GM12878 (cell line): Measurements from ENCODE around the gene RPL7L1. TPM values are rescaled to one million over a fixed set of nuclear protein-coding genes. Genes with fewer than 3 reads are reported as not detected.

Experiments used
- ATAC-seq: fragments of 200-7000 bp; cut with Tn5 transposase; 3 replicates; pipeline ENCODE4 v1.9.1; 2020; ENCODE audit warnings: mild to moderate bottlenecking, moderate library complexity
- Bru-seq: library from RNA; stranded (reverse); fragments of 400-500 nt; gene quantifications from one replicate; lab custom pipeline; 2021; lab: Mats Ljungman, UMichigan
- BruChase-seq, 2 experiments: library from RNA; stranded (reverse); fragments of 400-500 nt; gene quantifications; one replicate each; lab custom pipeline; 2021; lab: Mats Ljungman, UMichigan
- BruUV-seq: library from RNA; stranded (reverse); fragments of 400-500 nt; replicated peaks from 2 replicates; lab custom pipeline; 2021; lab: Mats Ljungman, UMichigan
- CTCF ChIA-PET: fragments of 300-600 bp; sonication (Branson Sonifier 250); formaldehyde crosslinking; extraction: SDS; loops from one replicate; lab custom pipeline; 2021; ENCODE audit warnings: inconsistent platforms; lab: Yijun Ruan, JAX
- POLR2A ChIA-PET: fragments of 350-600 bp; formaldehyde crosslinking; extraction: SDS; loops from one replicate; lab custom pipeline; 2021; ENCODE audit warnings: inconsistent platforms; lab: Charles Lee
- RAD21 ChIA-PET: fragments of 300-600 bp; sonication (Branson Sonifier 250); formaldehyde crosslinking; loops from one replicate; lab custom pipeline; 2023; ENCODE audit warnings: antibody characterized with exemption; ENCODE audit not compliant: unreplicated experiment; lab: Charles Lee
- SMC1A ChIA-PET: fragments of 300-600 bp; sonication (Branson Sonifier 250); formaldehyde crosslinking; loops from one replicate; lab custom pipeline; 2023; ENCODE audit not compliant: unreplicated experiment, uncharacterized antibody; lab: Charles Lee
- DNase-seq: peaks from one replicate; pipeline ENCODE4 v3.0.0-alpha.2; 2011; ENCODE audit warnings: low read depth, low spot score
- FAIRE-seq: peaks from 3 replicates; lab custom pipeline; 2011; peaks lifted over from hg19 to GRCh38; lab: Jason Lieb, UNC
- H2AFZ ChIP-seq: 2 replicates; pipeline ENCODE4 v1.6.0; 2011; ENCODE audit warnings: low read depth, low read length, control low read depth; ENCODE audit not compliant: control insufficient read depth
- H3K27ac ChIP-seq: 2 replicates; pipeline ENCODE4 v1.5.1; 2011; ENCODE audit warnings: control low read depth; ENCODE audit not compliant: control insufficient read depth, insufficient read depth
- H3K27me3 ChIP-seq, 2 experiments: replicated peaks in 1 of 2; 2 replicates each; pipeline versions ENCODE4 v1.6.0 to v1.6.1; 2011; ENCODE audit warnings: low read length in 1 of 2; ENCODE audit not compliant: control insufficient read depth in 2 of 2, insufficient read depth in 2 of 2
- H3K36me3 ChIP-seq, 2 experiments: 2 replicates each; pipeline ENCODE4 v1.5.1; 2011; ENCODE audit warnings: low read length in 1 of 2; ENCODE audit not compliant: control insufficient read depth in 2 of 2, insufficient read depth in 2 of 2
- H3K4me1 ChIP-seq: 2 replicates; pipeline ENCODE4 v1.6.1; 2011; ENCODE audit warnings: mild to moderate bottlenecking, low read length, moderate library complexity, mixed read lengths; ENCODE audit not compliant: control insufficient read depth, insufficient read depth
- H3K4me2 ChIP-seq: 2 replicates; pipeline ENCODE4 v1.6.0; 2011; ENCODE audit warnings: control low read depth; ENCODE audit not compliant: control insufficient read depth, insufficient read depth
- H3K4me3 ChIP-seq: fragments of 200-600 bp; sonication (generic); 2 replicates; pipeline ENCODE4 v1.5.1; 2016
- H3K79me2 ChIP-seq: 2 replicates; pipeline ENCODE4 v1.6.0; 2011; ENCODE audit warnings: low read length; ENCODE audit not compliant: control insufficient read depth, insufficient read depth
- H3K9ac ChIP-seq: 2 replicates; pipeline ENCODE4 v1.8.0; 2011; ENCODE audit warnings: low read length, control low read depth, mixed read lengths; ENCODE audit not compliant: control insufficient read depth, insufficient read depth
- H3K9me3 ChIP-seq: replicated peaks from 3 replicates; pipeline ENCODE4 v1.5.1; 2011; ENCODE audit warnings: mild to moderate bottlenecking, low read length; ENCODE audit not compliant: control insufficient read depth, insufficient read depth
- H4K20me1 ChIP-seq: 2 replicates; pipeline ENCODE4 v1.6.0; 2011; ENCODE audit not compliant: control insufficient read depth, insufficient read depth
- BACH1 ChIP-seq: fragments of 450-650 bp; IDR thresholded peaks from 2 replicates; pipeline ENCODE4 v1.6.1; 2017; ENCODE audit warnings: mild to moderate bottlenecking, borderline replicate concordance
- CBX3 ChIP-seq: fragments of 200-600 bp; sonication (generic); IDR thresholded peaks from 2 replicates; pipeline ENCODE4 v1.6.1; 2016; ENCODE audit warnings: low read depth, borderline replicate concordance
- FOS ChIP-seq: IDR thresholded peaks from 3 replicates; pipeline ENCODE4 v1.6.1; 2011; ENCODE audit warnings: borderline replicate concordance; ENCODE audit not compliant: insufficient read length; ENCODE audit errors: extremely low read depth
- HSF1 ChIP-seq: fragments of 150-350 bp; IDR thresholded peaks from 2 replicates; pipeline ENCODE4 v1.6.1; 2014; ENCODE audit warnings: mild to moderate bottlenecking, low read depth, low read length
- IKZF2 ChIP-seq, 2 experiments: fragments of 450-650 bp; IDR thresholded peaks; 2 replicates each; pipeline ENCODE4 v1.6.1; 2017; ENCODE audit warnings: mild to moderate bottlenecking in 2 of 2, moderate library complexity in 2 of 2
- MXI1 ChIP-seq: fragments of 150-350 bp; IDR thresholded peaks from 2 replicates; pipeline ENCODE4 v1.6.1; 2011; ENCODE audit warnings: low read depth, mild to moderate bottlenecking, inconsistent platforms, low read length, improper control_type of control experiment
- NBN ChIP-seq: fragments of 450-650 bp; IDR thresholded peaks from 2 replicates; pipeline ENCODE4 v1.6.1; 2016
- NFXL1 ChIP-seq: fragments of 450-650 bp; IDR thresholded peaks from 2 replicates; pipeline ENCODE4 v1.6.1; 2017; ENCODE audit warnings: antibody characterized with exemption, mild to moderate bottlenecking, borderline replicate concordance
- SMARCA5 ChIP-seq: fragments of 450-650 bp; IDR thresholded peaks from 2 replicates; pipeline ENCODE4 v1.6.1; 2017; ENCODE audit warnings: mild to moderate bottlenecking
- SREBF2 ChIP-seq: IDR thresholded peaks from 2 replicates; pipeline ENCODE4 v1.6.1; 2012; ENCODE audit warnings: mild to moderate bottlenecking, low read length
- WGBS: methylation state at CpG from one replicate; pipeline ENCODE4 v1.1.6; 2016; ENCODE audit warnings: low lambda C conversion rate; ENCODE audit not compliant: insufficient replicate concordance, insufficient coverage; ENCODE audit errors: missing lambda C conversion rate; 5-methylcytosine and 5-hydroxymethylcytosine counted together
- in situ Hi-C: fragments of 300-500 bp; cut with MboI; formaldehyde crosslinking; loops from 9 replicates; pipeline ENCODE4 v1.14.3; 2018; ENCODE audit warnings: mixed read lengths
- intact Hi-C: fragments of 100-400 bp; cut with micrococcal nuclease; formaldehyde crosslinking; loops from one replicate; pipeline ENCODE4 v1.14.2; 2022; ENCODE audit not compliant: unreplicated experiment
- long read RNA-seq, 2 experiments: library from polyadenylated mRNA; unstranded; transcript quantifications; one replicate each; pipeline ENCODE4 v2.0.0, GENCODE V29; 2019 to 2020
- polyA minus RNA-seq, 3 experiments: library from RNA; depleted of rRNA, polyadenylated mRNA; stranded (reverse); fragments of >200 nt; gene quantifications; 2 replicates each; pipeline ENCODE4 v1.2.3, GENCODE V29; 2011
- polyA plus RNA-seq, 11 experiments: library from polyadenylated mRNA; depleted of rRNA in 4 of 11; unstranded in 6 of 11; stranded (reverse) in 5 of 11; fragments of >200 nt; fragmentation: Nextera tagmentation in 4 of 11; fragmentation: Illumina TruSeq in 1 of 11; extraction: Ambion mirVana in 4 of 11; extraction: Trizol in 1 of 11; gene quantifications; 1 replicate in 1 of 11; 2 replicates in 10 of 11; pipeline versions ENCODE4 v1.2.1 to v1.2.3, GENCODE V29; 2011 to 2016; ENCODE audit warnings: inconsistent platforms in 2 of 11, missing spikeins in 2 of 11, low read depth in 1 of 11
- total RNA-seq, 4 experiments: library from RNA; depleted of rRNA in 3 of 4; stranded (reverse); fragments of >200 nt in 3 of 4; fragmentation: Illumina TruSeq in 1 of 4; extraction: Trizol in 1 of 4; gene quantifications; 2 replicates each; pipeline versions ENCODE4 v1.2.1 to v1.2.3, GENCODE V29; 2013 to 2021
- TF ChIP-seq, protein P1 (sequence below), 3 experiments: IDR thresholded peaks in 2 of 3; conservative IDR thresholded peaks in 1 of 3; 2 replicates each; pipeline ENCODE4 v1.5.1; 2011; ENCODE audit warnings: low read depth in 3 of 3, low read length in 3 of 3, mild to moderate bottlenecking in 3 of 3, control low read depth in 2 of 3, moderate library complexity in 2 of 3, inconsistent platforms in 1 of 3, mixed read lengths in 1 of 3; ENCODE audit not compliant: control insufficient read depth in 2 of 3, insufficient read depth in 1 of 3; ENCODE audit errors: extremely low read depth in 1 of 3
- TF ChIP-seq, protein P2 (sequence below): fragments of 450-650 bp; IDR thresholded peaks from 2 replicates; pipeline ENCODE4 v1.6.1; 2014; ENCODE audit warnings: mild to moderate bottlenecking

RPL7L1 gene
- 119 and 126 TPM in 2 replicates for total RNA-seq (2013; cell fraction: nucleolus; rRNA removed)
- 98.0 and 111 TPM in 2 replicates for total RNA-seq (2014; rRNA removed)
- total RNA-seq (2014; rRNA removed; fragmentation: Illumina TruSeq; extraction: Trizol): 142 and 143 TPM in 2 replicates
- 79.5 and 85.3 TPM in 2 replicates for total RNA-seq (2021)
- 83.3 TPM for polyA plus RNA-seq (2011; ENCODE audit: low read depth)
- polyA plus RNA-seq (2011; rRNA removed): 54.1 and 71.8 TPM in 2 replicates
- polyA plus RNA-seq (2011; cell fraction: cytosol; rRNA removed): 50.8 and 59.9 TPM in 2 replicates
- polyA plus RNA-seq (2011; cell fraction: nucleus; rRNA removed): 16.8 and 23.9 TPM in 2 replicates
- 58.3 and 59.3 TPM in 2 replicates for polyA plus RNA-seq (2012)
- 154 and 200 TPM in 2 replicates for polyA plus RNA-seq (2014; fragmentation: Illumina TruSeq; extraction: Trizol)
- 100 to 1,000 TPM in 1 of 2 experiments, 10 to 100 TPM in 1; 98.2 to 119 TPM for polyA plus RNA-seq (2014; fragmentation: Nextera tagmentation; extraction: Ambion mirVana)
- 78.9 and 83.8 TPM in 2 replicates for polyA plus RNA-seq (2014; rRNA removed)
- 100 to 1,000 TPM; 109 to 119 TPM for polyA plus RNA-seq (2016; fragmentation: Nextera tagmentation; extraction: Ambion mirVana)
- 50.1 and 61.2 TPM in 2 replicates for polyA minus RNA-seq (2011; rRNA and poly(A)+ RNA removed)
- 19.4 and 22.1 TPM in 2 replicates for polyA minus RNA-seq (2011; cell fraction: cytosol; rRNA and poly(A)+ RNA removed)
- polyA minus RNA-seq (2011; cell fraction: nucleus; rRNA and poly(A)+ RNA removed): 23.1 and 36.3 TPM in 2 replicates
- percentile 96 among the genes with signal in this experiment for Bru-seq, nascent RNA
- BruChase-seq, experiment 1, labeled RNA remaining after a 6-hour chase: percentile 98 among the genes with signal in this experiment
- percentile 99 among the genes with signal in this experiment for BruChase-seq, experiment 2, labeled RNA remaining after a 2-hour chase
- long read RNA-seq, experiment 1, full-length matches to known transcripts: 51 of 71 reads
- long read RNA-seq, experiment 1, partial matches to known transcripts: 13 of 71 reads
- long read RNA-seq, experiment 1, other reads (novel, unspliced or antisense): 7 of 71 reads
- long read RNA-seq, experiment 2, full-length matches to known transcripts: 346 of 471 reads
- long read RNA-seq, experiment 2, partial matches to known transcripts: 48 of 471 reads
- long read RNA-seq, experiment 2, other reads (novel, unspliced or antisense): 77 of 471 reads

DNA sequence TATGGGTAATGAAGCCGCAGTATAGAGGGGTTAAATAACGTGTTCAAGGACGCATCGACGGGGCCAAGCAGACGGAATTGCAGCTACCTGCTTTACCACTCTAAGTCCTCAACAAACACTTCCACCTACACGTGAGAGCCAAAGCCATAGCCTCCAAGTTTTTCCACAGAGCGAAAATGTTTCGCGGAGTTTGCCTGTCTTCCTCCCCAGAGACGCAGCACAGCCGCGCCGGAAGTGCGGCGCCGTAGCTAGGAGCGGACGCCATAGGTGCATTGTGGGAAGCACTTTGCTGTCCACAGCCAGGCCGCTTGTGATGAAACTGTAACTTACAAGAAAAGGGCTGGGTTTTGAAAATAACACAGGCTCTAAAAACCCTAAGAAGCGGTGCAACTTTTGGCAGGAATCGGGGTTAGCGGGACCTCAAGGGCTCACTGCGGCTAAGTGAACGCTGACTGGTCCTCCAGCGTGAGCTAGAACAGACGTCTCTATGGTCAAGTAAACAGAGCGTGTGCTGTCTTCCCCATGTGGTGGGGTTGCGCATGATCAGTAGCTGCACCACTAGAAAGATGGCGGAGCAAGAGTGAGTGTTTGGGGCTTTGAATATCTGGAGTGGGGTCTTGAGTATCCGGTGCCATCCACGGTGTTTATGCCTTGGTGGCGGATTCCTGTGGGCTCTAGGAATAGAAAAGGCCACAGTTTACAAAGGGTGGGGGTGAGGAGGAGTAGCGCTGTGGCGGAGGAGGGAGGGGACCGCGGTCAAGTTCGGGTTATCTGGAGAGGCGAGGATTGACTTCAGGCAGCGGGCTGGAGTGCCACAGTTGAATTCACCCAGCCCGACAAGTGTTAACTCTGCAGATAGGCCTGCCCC is at the start of gene RPL7L1:
TSS of gene RPL7L1 (plus strand) at position 245 of the 868 bp plus-strand sequence. CDS start at position 540, 295 bp downstream.
- in situ Hi-C loops: loop anchor here (5.0 kb wide), 2 partner anchors 152 to 217 kb away; no protein-coding TSS in a partner anchor
- peak within 1 kb of the TSS; percentile 76 for H2AFZ ChIP-seq
- peaks cover 8 to 11% of the 10 kb centered on the region in 2 experiments for H3K36me3 ChIP-seq
- H3K79me2 ChIP-seq: peaks cover 36% of the 10 kb centered on the region
- SMC1A ChIA-PET: interaction anchor here (0.7 to 7.1 kb wide), 18 partner anchors 8 to 938 kb away, joined by 3 to 58 read pairs (median 4); partner anchors contain the start of genes CCND3, CNPY3, CUL7 and KLHDC3
- H3K9ac ChIP-seq: peak within 1 kb of the TSS; percentile 96
- peak; percentile 96 for FAIRE-seq
- peak within 1 kb of the TSS; percentile 78 for H3K27ac ChIP-seq
- RAD21 ChIA-PET: interaction anchor here (0.9 to 2.2 kb wide), 15 partner anchors 12 to 373 kb away, joined by 3 to 26 read pairs (median 3); partner anchors contain the start of genes BICRAL, CNPY3, KLHDC3 and TBCC
- POLR2A ChIA-PET: interaction anchor here (0.5 to 3.5 kb wide), 13 partner anchors 11 to 313 kb away, joined by 3 to 16 read pairs (median 4); partner anchors contain the start of genes CNPY3, KLHDC3 and MEA1
- intact Hi-C loops: loop anchor here (1.0 kb wide), 1 partner anchor 133 kb away; the partner anchor contains the start of gene TBCC
- H3K4me2 ChIP-seq: peak within 1 kb of the TSS; percentile 17
- H3K27me3 ChIP-seq: no peaks in the 10 kb centered on the region
- 2% methylated on average over 41 of the region's 41 CpGs for WGBS
- BruUV-seq: no TSS peak
- no peaks in the 10 kb centered on the region for H4K20me1 ChIP-seq
- H3K4me1 ChIP-seq: no peaks in the 10 kb centered on the region
- CTCF ChIA-PET: interaction anchor here (0.6 to 5.5 kb wide), 8 partner anchors 12 to 216 kb away, joined by 3 to 87 read pairs (median 4); no protein-coding TSS in a partner anchor
- H3K4me3 ChIP-seq: peak within 1 kb of the TSS; percentile 86
- ATAC-seq: peak; percentile 96
- peak; percentile 80 for DNase-seq
- no peaks in the 10 kb centered on the region for H3K9me3 ChIP-seq
- TF ChIP-seq NBN: peak; percentile 86
- no peak for TF ChIP-seq HSF1
- no peak for TF ChIP-seq NFXL1
- no peak for TF ChIP-seq FOS
- TF ChIP-seq, protein P1, sequence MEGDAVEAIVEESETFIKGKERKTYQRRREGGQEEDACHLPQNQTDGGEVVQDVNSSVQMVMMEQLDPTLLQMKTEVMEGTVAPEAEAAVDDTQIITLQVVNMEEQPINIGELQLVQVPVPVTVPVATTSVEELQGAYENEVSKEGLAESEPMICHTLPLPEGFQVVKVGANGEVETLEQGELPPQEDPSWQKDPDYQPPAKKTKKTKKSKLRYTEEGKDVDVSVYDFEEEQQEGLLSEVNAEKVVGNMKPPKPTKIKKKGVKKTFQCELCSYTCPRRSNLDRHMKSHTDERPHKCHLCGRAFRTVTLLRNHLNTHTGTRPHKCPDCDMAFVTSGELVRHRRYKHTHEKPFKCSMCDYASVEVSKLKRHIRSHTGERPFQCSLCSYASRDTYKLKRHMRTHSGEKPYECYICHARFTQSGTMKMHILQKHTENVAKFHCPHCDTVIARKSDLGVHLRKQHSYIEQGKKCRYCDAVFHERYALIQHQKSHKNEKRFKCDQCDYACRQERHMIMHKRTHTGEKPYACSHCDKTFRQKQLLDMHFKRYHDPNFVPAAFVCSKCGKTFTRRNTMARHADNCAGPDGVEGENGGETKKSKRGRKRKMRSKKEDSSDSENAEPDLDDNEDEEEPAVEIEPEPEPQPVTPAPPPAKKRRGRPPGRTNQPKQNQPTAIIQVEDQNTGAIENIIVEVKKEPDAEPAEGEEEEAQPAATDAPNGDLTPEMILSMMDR (IDR thresholded peaks at IDR 0.05 in 2 of 3, conservative IDR thresholded peaks at IDR 0.05 in 1 of 3; ENCODE audit: control insufficient read depth in 2 of 3, extremely low read depth in 1 of 3, insufficient read depth in 1 of 3, low read depth in 3 of 3, low read length in 3 of 3): 0 out of 6 replicates have a peak, but pooled peaks of 1 of the 3 experiments have one; percentile 2
- peak; percentile 89 for TF ChIP-seq MXI1
- no peak; a peak in 2 of 4 replicates for TF ChIP-seq IKZF2 (IDR thresholded peaks at IDR 0.05)
- TF ChIP-seq SREBF2: 0 out of 2 replicates have a peak, but pooled peaks have one; percentile 16
- no peak for TF ChIP-seq CBX3
- TF ChIP-seq BACH1: peak; percentile 54
- TF ChIP-seq, protein P2, sequence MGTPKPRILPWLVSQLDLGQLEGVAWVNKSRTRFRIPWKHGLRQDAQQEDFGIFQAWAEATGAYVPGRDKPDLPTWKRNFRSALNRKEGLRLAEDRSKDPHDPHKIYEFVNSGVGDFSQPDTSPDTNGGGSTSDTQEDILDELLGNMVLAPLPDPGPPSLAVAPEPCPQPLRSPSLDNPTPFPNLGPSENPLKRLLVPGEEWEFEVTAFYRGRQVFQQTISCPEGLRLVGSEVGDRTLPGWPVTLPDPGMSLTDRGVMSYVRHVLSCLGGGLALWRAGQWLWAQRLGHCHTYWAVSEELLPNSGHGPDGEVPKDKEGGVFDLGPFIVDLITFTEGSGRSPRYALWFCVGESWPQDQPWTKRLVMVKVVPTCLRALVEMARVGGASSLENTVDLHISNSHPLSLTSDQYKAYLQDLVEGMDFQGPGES: no peak
- peak; percentile 46; the same call in 1 of the 2 replicates for TF ChIP-seq SMARCA5
